ENCODE measurements around the gene ZNF865.
A peak's percentile ranks its signal among the peaks of the same experiment; 100 is the strongest.

ZNF865 gene

DNA sequence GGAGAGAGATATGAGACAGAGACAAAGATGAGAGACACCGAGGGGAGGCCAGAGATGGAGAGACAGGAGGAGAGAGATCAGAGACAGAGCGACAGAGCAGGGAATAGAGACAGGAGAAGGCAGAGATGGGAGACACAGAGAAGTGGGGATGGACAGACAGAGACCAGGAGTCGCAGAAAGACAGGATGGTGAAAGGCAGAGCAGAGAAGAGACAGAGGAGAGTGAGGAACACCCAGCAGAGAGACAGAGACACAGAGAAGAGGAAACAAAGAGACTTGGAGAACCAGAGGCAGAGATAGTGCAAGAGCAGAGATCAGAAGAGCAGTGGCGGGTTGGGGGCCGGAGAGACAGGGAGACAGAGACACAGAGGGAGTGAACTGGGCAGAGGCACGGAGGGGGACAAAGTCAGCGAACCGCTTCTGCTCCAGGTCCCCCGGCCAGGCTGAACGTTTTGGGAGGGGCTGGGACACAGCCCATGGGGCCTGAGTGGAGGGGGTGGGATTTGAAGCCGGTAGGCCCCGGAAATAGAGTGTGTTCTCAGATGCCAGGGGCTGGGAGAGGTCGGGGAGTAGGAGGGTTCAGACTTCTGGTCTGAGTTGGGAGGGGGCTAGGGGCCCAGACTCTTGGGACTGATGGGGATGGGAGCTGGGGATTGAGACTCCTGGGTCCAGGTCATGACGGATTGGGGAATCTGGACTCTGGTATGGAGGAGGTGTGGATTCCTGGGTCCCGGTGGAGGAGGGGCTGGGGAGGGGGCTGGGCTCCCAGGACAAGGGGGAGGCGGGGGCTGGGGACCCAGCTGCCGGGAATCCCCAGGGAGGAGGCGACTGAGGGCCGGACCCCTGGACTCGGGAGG is 25.5 kb upstream of the ZNF865 start:
- H3K4me1 ChIP-seq (ENCODE audit: insufficient read depth, low read length): peaks cover 18% of the 10 kb centered on the region
- H3K79me2 ChIP-seq (ENCODE audit: insufficient read depth, low read length): peaks cover 23% of the 10 kb centered on the region
- H3K27me3 ChIP-seq (ENCODE audit: insufficient read depth, low read length, poor library complexity): no peaks in the 10 kb centered on the region
- TF ChIP-seq, protein P1, sequence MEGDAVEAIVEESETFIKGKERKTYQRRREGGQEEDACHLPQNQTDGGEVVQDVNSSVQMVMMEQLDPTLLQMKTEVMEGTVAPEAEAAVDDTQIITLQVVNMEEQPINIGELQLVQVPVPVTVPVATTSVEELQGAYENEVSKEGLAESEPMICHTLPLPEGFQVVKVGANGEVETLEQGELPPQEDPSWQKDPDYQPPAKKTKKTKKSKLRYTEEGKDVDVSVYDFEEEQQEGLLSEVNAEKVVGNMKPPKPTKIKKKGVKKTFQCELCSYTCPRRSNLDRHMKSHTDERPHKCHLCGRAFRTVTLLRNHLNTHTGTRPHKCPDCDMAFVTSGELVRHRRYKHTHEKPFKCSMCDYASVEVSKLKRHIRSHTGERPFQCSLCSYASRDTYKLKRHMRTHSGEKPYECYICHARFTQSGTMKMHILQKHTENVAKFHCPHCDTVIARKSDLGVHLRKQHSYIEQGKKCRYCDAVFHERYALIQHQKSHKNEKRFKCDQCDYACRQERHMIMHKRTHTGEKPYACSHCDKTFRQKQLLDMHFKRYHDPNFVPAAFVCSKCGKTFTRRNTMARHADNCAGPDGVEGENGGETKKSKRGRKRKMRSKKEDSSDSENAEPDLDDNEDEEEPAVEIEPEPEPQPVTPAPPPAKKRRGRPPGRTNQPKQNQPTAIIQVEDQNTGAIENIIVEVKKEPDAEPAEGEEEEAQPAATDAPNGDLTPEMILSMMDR (IDR thresholded peaks at IDR 0.05; ENCODE audit: borderline replicate concordance, extremely low read depth, low read length, poor library complexity, severe bottlenecking): no peak
- no peak for TF ChIP-seq EZH2 (IDR thresholded peaks at IDR 0.05; ENCODE audit: borderline replicate concordance, low read depth, low read length, severe bottlenecking)
- H3K27ac ChIP-seq (ENCODE audit: low read length): peak overlapping the region; percentile 80
- peak overlapping the region; percentile 95 for H3K4me2 ChIP-seq (ENCODE audit: insufficient read depth, low read length)
- H3K9me3 ChIP-seq (ENCODE audit: insufficient read depth, low read length, severe bottlenecking): no peaks in the 10 kb centered on the region
- ATAC-seq (ENCODE audit: insufficient read depth, low read depth) (peak; percentile 72), DNase-seq (peak; percentile 57)
- peaks cover 12% of the 10 kb centered on the region for H3K36me3 ChIP-seq (ENCODE audit: insufficient read depth, low read length)
- H3K4me3 ChIP-seq (ENCODE audit: low read depth in 1 of 2, low read length in 2 of 2): peak overlapping the region; percentile 61 to 70; a peak in 3 of 4 replicates
- H4K20me1 ChIP-seq (ENCODE audit: insufficient read depth, low read length): no peaks in the 10 kb centered on the region
- peak overlapping the region; percentile 75 for H3K9ac ChIP-seq (ENCODE audit: low read depth, low read length)
- peak overlapping the region; percentile 98 for H2AFZ ChIP-seq (ENCODE audit: low read depth, low read length)

DNA sequence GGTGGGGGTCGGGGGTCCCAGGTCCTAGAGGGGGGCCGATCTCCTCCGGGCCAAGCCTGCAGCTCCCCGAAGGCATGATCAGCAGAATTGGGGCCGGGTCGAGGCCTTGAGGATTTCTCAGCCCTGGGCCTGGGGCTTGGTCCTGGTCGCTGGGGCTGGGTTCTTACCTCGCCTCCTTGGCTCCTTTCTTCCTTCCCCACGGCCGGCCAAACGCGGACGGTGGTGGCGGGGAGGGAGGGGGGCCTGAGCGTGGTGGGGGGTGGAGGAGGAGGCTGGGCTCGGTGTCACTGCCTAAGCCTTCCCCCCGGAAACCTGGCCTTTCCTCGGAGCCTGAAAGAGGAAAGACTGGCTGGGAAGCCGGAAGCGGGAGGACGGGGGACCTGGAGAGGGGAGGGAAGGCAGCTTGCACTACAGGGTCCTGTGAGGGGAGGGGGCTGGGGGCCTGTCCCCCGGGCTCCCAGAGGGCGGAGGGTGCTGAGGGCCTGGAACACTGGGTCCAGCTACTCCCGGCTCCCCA is 24.8 kb upstream of the ZNF865 start, which contains the start of gene ZNF579:
Gene ZNF579, minus strand, starts transcription at position 221 of the 517 bp plus-strand sequence. CDS start 1,209 bp downstream, outside the sequence.
- no peak for TF ChIP-seq EZH2 (IDR thresholded peaks at IDR 0.05; ENCODE audit: borderline replicate concordance, low read depth, low read length, severe bottlenecking)
- TF ChIP-seq, protein P1 (IDR thresholded peaks at IDR 0.05; ENCODE audit: borderline replicate concordance, extremely low read depth, low read length, poor library complexity, severe bottlenecking): no peak
- Histone ChIP-seq H3K4me3 (ENCODE audit: low read depth in 1 of 2, low read length in 2 of 2) (peak within 1 kb of the TSS; percentile 61 to 70; a peak in 3 of 4 replicates), H2AFZ (ENCODE audit: low read depth, low read length) (peak within 1 kb of the TSS; percentile 98), H3K4me2 (ENCODE audit: insufficient read depth, low read length) (peak within 1 kb of the TSS; percentile 95), H3K9ac (ENCODE audit: low read depth, low read length) (peak within 1 kb of the TSS; percentile 75), H3K9me3 (ENCODE audit: insufficient read depth, low read length, severe bottlenecking) (no peaks in the 10 kb centered on the region), H3K27ac (ENCODE audit: low read length) (peak within 1 kb of the TSS; percentile 80), H3K79me2 (ENCODE audit: insufficient read depth, low read length) (peaks cover 23% of the 10 kb centered on the region), H3K27me3 (ENCODE audit: insufficient read depth, low read length, poor library complexity) (no peaks in the 10 kb centered on the region), H3K36me3 (ENCODE audit: insufficient read depth, low read length) (peaks cover 12% of the 10 kb centered on the region), H4K20me1 (ENCODE audit: insufficient read depth, low read length) (no peaks in the 10 kb centered on the region), H3K4me1 (ENCODE audit: insufficient read depth, low read length) (peaks cover 24% of the 10 kb centered on the region)
- ATAC-seq (ENCODE audit: insufficient read depth, low read depth) (peak; percentile 82), DNase-seq (peak; percentile 91)

DNA sequence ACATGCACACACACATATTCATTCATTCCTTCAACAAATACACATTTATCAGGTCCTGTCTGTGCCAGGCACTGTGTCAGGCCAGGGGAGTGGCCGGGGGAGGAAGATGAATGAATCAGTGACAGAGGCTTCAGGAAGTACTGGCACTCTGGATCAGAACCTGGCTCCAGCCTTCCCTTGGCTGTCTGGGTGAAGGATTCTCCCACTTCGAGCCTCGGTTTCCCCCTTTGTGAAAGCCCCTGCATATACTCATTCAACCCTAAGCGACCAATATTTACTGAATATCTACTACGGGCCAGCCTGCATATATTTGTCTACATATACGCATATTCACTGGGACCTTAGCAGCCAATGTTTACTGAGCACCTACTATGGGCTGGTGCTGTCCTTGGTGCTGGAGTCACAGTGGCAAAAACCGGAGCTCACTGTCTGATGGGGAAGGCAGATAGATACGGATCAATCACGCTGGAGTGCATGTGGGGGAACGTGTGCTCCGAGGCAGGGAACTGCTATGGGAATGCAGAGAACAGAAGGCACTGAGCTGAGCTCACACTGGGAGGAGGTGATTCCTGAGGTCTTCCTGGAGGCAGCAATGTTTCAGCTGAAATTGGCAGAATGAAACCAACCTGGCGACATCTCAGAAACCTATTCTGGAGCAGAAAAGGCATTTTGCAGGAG is 24.2 kb upstream of the ZNF865 start:
- peak overlapping the region; percentile 80 for H3K27ac ChIP-seq (ENCODE audit: low read length)
- DNase-seq: peak; percentile 65
- H3K9me3 ChIP-seq (ENCODE audit: insufficient read depth, low read length, severe bottlenecking): no peaks in the 10 kb centered on the region
- H3K36me3 ChIP-seq (ENCODE audit: insufficient read depth, low read length): peaks cover 12% of the 10 kb centered on the region
- peak overlapping the region; percentile 95 for H3K4me2 ChIP-seq (ENCODE audit: insufficient read depth, low read length)
- H3K79me2 ChIP-seq (ENCODE audit: insufficient read depth, low read length): peaks cover 23% of the 10 kb centered on the region
- peak overlapping the region; percentile 75 for H3K9ac ChIP-seq (ENCODE audit: low read depth, low read length)
- no peaks in the 10 kb centered on the region for H3K27me3 ChIP-seq (ENCODE audit: insufficient read depth, low read length, poor library complexity)
- peak overlapping the region; percentile 98 for H2AFZ ChIP-seq (ENCODE audit: low read depth, low read length)
- no peaks in the 10 kb centered on the region for H4K20me1 ChIP-seq (ENCODE audit: insufficient read depth, low read length)
- peaks cover 30% of the 10 kb centered on the region for H3K4me1 ChIP-seq (ENCODE audit: insufficient read depth, low read length)
- peak overlapping the region; percentile 61 to 70; a peak in 3 of 4 replicates for H3K4me3 ChIP-seq (ENCODE audit: low read depth in 1 of 2, low read length in 2 of 2)
- TF ChIP-seq, protein P1 (IDR thresholded peaks at IDR 0.05; ENCODE audit: borderline replicate concordance, extremely low read depth, low read length, poor library complexity, severe bottlenecking): no peak
- TF ChIP-seq EZH2 (IDR thresholded peaks at IDR 0.05; ENCODE audit: borderline replicate concordance, low read depth, low read length, severe bottlenecking): no peak
- ATAC-seq (ENCODE audit: insufficient read depth, low read depth): no peak
